Measurements from ENCODE around the gene PADI4. TPM values are rescaled to one million over a fixed set of nuclear protein-coding genes. Genes with fewer than 3 reads are reported as not detected.

Gene PADI4
- total and polyA plus RNA-seq, 3 donors from 2014 or later = 0.16 to 0.32 TPM; not detected in 1

DNA sequence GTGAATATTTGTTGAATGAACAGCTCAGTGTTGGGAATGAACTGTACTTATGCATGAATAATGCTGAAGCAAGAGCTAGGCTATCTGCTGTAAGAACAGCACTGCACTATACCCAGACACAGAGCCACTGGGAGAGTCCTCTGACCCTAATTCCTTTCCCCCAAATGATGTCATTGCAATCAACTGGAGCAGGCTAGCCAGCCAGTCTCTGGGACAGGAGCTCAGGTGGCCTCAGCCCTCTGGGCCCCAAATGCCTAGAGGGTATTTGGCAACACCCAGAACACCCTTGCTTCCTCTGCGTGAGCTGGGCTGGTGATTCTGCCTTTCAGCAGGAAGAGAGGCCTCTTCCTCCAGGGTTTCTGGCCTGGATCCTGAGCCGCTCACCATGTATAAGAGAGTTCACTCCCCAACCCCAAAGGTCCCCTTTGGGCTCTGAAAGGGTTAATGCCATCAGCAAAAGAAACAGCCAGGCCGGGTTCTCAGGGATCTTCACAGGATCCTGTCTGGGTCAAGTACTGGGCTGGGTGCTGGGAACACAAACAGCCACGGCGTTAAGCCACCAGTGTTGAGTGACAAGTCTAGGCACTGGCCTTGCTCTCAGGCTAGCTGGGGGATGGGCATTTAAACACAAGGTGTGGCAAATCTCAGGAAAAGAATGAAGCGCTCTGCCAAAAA, 3.7 kb upstream of the PADI4 start:
- intact Hi-C loops (cut with DNase I; ENCODE audit: low total_unique reads) = no loop called here
- H3K27ac ChIP-seq = no peak overlapping the region
- WGBS, 2 donors = 52 to 70% methylated on average over 5 to 6 of the region's 6 CpGs
- H3K4me1 ChIP-seq = peaks cover 2% of the 10 kb centered on the region
- no peak overlapping the region for H3K4me3 ChIP-seq
- H3K9me3 ChIP-seq = no peaks in the 10 kb centered on the region
- no peaks in the 10 kb centered on the region for H3K27me3 ChIP-seq
- no peaks in the 10 kb centered on the region for H3K36me3 ChIP-seq (ENCODE audit: low read depth, missing control alignments)
- no peak for DNase-seq
- TF ChIP-seq POLR2A (IDR thresholded peaks at IDR 0.05) (no peak), CTCF (IDR thresholded peaks at IDR 0.05) (no peak)

- no peak for DNase-seq
- H3K4me3 ChIP-seq = no peak overlapping the region
- peaks cover 5% of the 10 kb centered on the region for H3K4me1 ChIP-seq
- H3K27ac ChIP-seq = no peak overlapping the region
- no peaks in the 10 kb centered on the region for H3K9me3 ChIP-seq
- H3K36me3 ChIP-seq (ENCODE audit: low read depth, missing control alignments) = no peaks in the 10 kb centered on the region
- H3K27me3 ChIP-seq = no peaks in the 10 kb centered on the region
- intact Hi-C loops (cut with DNase I; ENCODE audit: low total_unique reads) = no loop called here
- TF ChIP-seq CTCF (IDR thresholded peaks at IDR 0.05) (no peak), POLR2A (IDR thresholded peaks at IDR 0.05) (no peak)
- WGBS, 2 donors = 63 to 67% methylated on average over 6 of the region's 6 CpGs
Measured at GRCh38 chr1:17304826-17305175, 3.2 kb upstream of the PADI4 start.

DNA sequence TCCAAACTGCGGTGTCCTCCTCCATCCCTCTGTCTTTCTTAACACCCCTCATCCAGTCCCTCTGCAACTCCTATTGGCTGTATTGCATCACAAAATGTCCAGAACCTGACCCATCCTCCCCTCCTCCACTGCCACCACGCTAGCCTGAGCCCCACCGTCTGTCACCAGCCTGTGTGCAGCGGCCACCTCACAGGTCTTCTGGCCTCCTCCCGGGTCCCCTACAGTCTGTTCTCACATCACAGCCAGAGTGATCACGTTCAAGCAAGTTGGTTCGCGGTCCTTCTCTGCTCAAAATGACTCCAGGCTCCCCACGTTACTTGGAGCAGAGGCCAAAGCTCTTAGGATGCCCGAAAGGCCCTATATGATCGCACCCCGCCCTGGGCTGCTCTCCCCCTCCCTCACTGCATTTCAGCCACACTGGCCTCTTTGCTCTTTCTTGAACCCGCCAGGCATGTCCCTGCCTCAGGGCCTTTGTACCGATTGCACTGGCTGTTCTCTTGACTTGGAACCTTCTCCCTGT, 2.4 kb upstream of the PADI4 start:
- intact Hi-C loops (cut with DNase I; ENCODE audit: low total_unique reads) = no loop called here
- TF ChIP-seq CTCF (IDR thresholded peaks at IDR 0.05) (no peak), POLR2A (IDR thresholded peaks at IDR 0.05) (no peak)
- Histone ChIP-seq H3K4me3 (no peak overlapping the region), H3K27me3 (no peaks in the 10 kb centered on the region), H3K27ac (no peak overlapping the region), H3K4me1 (peaks cover 5% of the 10 kb centered on the region), H3K9me3 (no peaks in the 10 kb centered on the region), H3K36me3 (ENCODE audit: low read depth, missing control alignments) (no peaks in the 10 kb centered on the region)
- DNase-seq = no peak
- WGBS, 2 donors = 78 to 80% methylated on average over 13 of the region's 14 CpGs

DNA sequence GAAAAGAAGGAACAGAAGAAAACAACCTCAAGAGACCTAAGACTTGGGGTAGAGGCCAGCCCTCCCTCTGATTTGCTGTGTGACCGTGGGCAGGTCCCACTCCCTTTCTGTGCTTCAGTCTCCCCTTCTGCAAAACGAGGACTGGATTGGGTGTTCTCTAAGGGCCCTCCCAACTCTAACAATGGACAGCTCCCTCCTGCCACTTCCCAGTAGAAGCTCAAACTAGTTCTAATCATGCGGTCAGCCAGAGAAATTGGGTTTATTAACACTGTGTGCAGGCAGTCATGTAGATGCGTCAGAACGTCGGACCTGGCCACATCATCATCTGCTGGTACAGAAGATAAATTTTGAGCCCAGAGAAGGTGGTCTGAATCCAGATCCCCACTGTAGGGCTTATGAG, 1.6 kb upstream of the PADI4 start:
- intact Hi-C loops (cut with DNase I; ENCODE audit: low total_unique reads) = no loop called here
- Histone ChIP-seq H3K36me3 (ENCODE audit: low read depth, missing control alignments) (no peaks in the 10 kb centered on the region), H3K4me1 (peaks cover 5% of the 10 kb centered on the region), H3K27me3 (no peaks in the 10 kb centered on the region), H3K9me3 (no peaks in the 10 kb centered on the region), H3K27ac (no peak overlapping the region), H3K4me3 (no peak overlapping the region)
- WGBS, 2 donors = 53 to 59% methylated on average over 6 of the region's 6 CpGs
- TF ChIP-seq CTCF (IDR thresholded peaks at IDR 0.05) (no peak), POLR2A (IDR thresholded peaks at IDR 0.05) (no peak)
- no peak for DNase-seq

GRCh38 chr1:17306921-17307320, 1.1 kb upstream of the PADI4 start:
- Histone ChIP-seq H3K27me3 (no peaks in the 10 kb centered on the region), H3K4me1 (peaks cover 5% of the 10 kb centered on the region), H3K27ac (no peak overlapping the region), H3K9me3 (no peaks in the 10 kb centered on the region), H3K4me3 (no peak overlapping the region), H3K36me3 (ENCODE audit: low read depth, missing control alignments) (no peaks in the 10 kb centered on the region)
- intact Hi-C loops (cut with DNase I; ENCODE audit: low total_unique reads) = no loop called here
- TF ChIP-seq POLR2A (IDR thresholded peaks at IDR 0.05) (no peak), CTCF (IDR thresholded peaks at IDR 0.05) (no peak)
- DNase-seq = no peak
- WGBS, 2 donors = 36 to 38% methylated on average over 5 to 6 of the region's 6 CpGs

Measured in testis (tissue), 3 donors.